Heart left ventricle (tissue), 13 donors: ENCODE data around the gene ASXL1.

Source experiments
- CTCF ChIP-seq, 12 donors: fragments of 200-600 bp; sonication (generic) in 4 of 12; IDR thresholded peaks; one replicate each; pipeline versions ENCODE4 v1.5.0 to v1.8.0; 2018 to 2022; ENCODE audit warnings: antibody characterized with exemption in 12 of 12, mild to moderate bottlenecking in 5 of 12
- POLR2A ChIP-seq, 2 donors: fragments of 450-650 bp; IDR thresholded peaks; one replicate each; pipeline ENCODE4 v1.6.1; 2017; ENCODE audit warnings: antibody characterized with exemption in 2 of 2, mild to moderate bottlenecking in 2 of 2, moderate library complexity in 2 of 2
- donor health status: ischemic (EF 13 %, LVEDD 7.1; RV severe dilation, severe dysfunction).
- donor health status: DM: no; HTN: yes; CAD: no.
- donor health status: DM: no; HTN: no; CAD: no.
- donor health status: ischemic (EF 25% LVEDD 6.9; RV normal size, moderate dysfunction).
- donor health status: ischemic (EF 25% LVEDD 5.7; RV mildly dilated, moderate dysfunction).
- donor health status: ischemic (EF 35%, LVEDD 5.7; RV mildly dilated, moderate dysfunction).
- donor health status: nonischemic (EF 11% LVEDD 7.7; RV severe dilation, severe dysfunction).
- donor health status: DM: yes; HTN: yes; CAD: no.
- donor health status: PGD.
- donor health status: ischemic (EF 29% LVEDD 5.4; RV normal size, mild dysfunction).
- donor health status: nonischemic (EF 23%, LVEDD 6.1; RV moderate dilation, normal function).

- TF ChIP-seq CTCF (IDR thresholded peaks at IDR 0.05) (no peak), POLR2A (IDR thresholded peaks at IDR 0.05) (no peak)
These were observed 129.2 kb downstream of the ASXL1 start for GRCh38 chr20:32487381-32487780.
